ENCODE measurements around the gene NOTUM.

The NOTUM gene

DNA sequence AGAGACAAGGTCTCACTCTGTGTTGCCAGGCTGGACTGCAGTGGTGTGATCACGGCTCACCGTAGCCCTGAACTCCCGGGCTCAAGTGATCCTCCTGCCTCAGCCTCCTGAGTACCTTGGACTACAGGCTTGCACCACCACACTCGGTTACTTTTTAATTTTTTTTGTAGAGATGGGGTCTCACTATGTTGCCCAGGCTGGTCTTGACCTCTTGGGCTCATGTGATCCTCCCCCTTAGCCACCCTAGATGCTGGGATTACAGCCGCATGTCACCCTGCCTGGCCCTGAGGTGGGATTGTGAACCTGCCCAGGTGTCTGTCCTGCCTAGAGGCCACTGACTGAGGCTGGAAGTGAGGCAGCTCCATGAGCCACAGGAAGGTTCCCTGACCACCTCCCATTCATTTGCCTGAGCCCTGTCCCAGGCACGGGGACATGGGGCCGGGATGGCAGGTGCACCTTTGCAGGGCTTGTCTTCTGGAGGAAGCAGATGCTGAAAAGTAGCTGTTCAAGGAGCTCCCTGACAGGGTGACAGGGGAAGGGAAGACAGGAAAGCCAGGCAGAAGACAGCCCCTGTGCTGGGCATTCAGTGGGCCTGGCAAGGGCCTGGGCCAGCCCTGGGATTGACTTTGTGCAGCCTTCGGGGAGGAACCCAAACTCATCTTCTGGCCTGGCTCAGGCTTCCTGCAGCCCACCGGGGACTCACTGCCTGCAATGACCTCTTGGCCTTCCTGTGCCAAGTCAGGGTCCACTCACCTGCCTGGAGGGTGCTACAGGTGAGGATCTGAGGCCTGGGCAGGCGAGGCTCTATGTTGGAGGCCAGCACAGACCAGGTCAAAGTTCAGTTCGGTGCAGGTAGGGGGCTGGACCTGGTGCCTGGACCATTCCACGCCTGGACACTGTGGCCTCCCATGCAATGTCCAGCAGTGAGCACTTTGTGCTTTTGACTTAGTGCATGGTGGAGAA, 8.1 kb upstream of the NOTUM start:
- TF ChIP-seq CTCF (IDR thresholded peaks at IDR 0.05; ENCODE audit: low read depth, low read length): no peak
- H3K4me3 ChIP-seq (ENCODE audit: low read depth, low read length): no peak overlapping the region

- no peak for TF ChIP-seq CTCF (IDR thresholded peaks at IDR 0.05; ENCODE audit: low read depth, low read length)
Measured at GRCh38 chr17:81968396-81968745, 7.4 kb upstream of the NOTUM start.

GRCh38 chr17:81967533-81968395, 6.8 kb upstream of the NOTUM start:
- H3K4me3 ChIP-seq (ENCODE audit: low read depth, low read length): no peak overlapping the region
- TF ChIP-seq CTCF (IDR thresholded peaks at IDR 0.05; ENCODE audit: low read depth, low read length): no peak

More at GRCh38 chr17:81968396-81968745, 7.4 kb upstream of the NOTUM start:
- no peak overlapping the region for H3K4me3 ChIP-seq (ENCODE audit: low read depth, low read length)

- H3K4me3 ChIP-seq (ENCODE audit: low read depth, low read length): no peak overlapping the region
Measured at GRCh38 chr17:81967244-81967532, 6.2 kb upstream of the NOTUM start.

DNA sequence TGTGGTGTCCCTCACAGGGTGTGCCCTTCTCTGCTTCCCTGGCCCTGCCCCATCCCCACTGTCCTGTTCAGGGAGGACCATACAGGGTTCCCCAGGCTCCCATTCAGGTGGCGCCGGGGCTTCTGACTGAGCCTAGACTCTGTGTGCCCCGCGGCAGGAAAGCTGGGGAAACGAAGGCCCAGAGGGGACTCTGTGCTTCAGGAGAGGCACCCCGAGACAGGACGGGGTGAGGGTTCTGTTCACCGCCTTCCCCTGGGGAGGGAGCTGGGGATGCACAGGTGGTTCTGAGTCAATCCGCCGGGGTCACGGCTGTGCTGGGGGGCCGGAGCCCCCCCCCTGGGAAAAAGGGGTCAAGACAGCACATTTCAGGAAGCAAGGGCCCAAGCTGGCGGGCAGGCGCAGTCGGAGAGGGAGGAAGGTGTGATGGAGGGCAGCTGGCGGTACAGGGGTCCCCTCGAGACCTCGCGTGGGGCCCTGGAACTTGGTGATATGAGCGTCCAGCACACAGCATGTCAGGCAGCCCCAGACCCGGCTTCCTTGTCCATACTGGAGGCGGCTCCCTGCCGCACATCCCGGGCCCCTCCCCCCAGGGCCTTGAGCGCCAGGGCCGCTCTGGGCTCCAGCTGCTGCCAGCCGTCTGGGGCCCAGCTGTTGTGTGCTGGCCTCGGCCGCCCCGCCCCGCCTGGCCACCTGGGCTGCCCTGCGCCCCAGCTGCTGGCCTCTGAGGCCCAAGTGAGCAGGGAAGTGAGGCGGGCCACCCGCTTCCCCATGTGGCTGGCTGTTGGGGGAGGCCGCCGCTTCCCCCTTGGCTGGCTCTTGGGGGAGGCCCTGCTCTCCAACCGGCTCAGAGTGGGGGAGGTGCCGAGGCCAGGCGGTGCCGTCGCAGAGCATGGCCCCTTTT, 5.6 kb upstream of the NOTUM start:
- no peak overlapping the region for H3K4me3 ChIP-seq (ENCODE audit: low read depth, low read length)
- no peak for TF ChIP-seq CTCF (IDR thresholded peaks at IDR 0.05; ENCODE audit: low read depth, low read length)

More at GRCh38 chr17:81967244-81967532, 6.2 kb upstream of the NOTUM start:
- no peak for TF ChIP-seq CTCF (IDR thresholded peaks at IDR 0.05; ENCODE audit: low read depth, low read length)

GRCh38 chr17:81964081-81964849, 3.3 kb upstream of the NOTUM start:
- no peak overlapping the region for H3K4me3 ChIP-seq (ENCODE audit: low read depth, low read length)
- no peak for TF ChIP-seq CTCF (IDR thresholded peaks at IDR 0.05; ENCODE audit: low read depth, low read length)
